Lung (tissue), 12 donors: Measurements from ENCODE around the gene PTPRD. TPM values are rescaled to one million over a fixed set of nuclear protein-coding genes. Genes with fewer than 3 reads are reported as not detected.

Experiments
- ATAC-seq: fragments of 200-7000 bp; cut with Tn5 transposase; one replicate; pipeline ENCODE4 v1.9.1; 2020; ENCODE audit warnings: moderate number of reproducible peaks; ENCODE audit not compliant: insufficient read depth, low FRiP score
- DNase-seq, 3 donors: peaks; one replicate each; pipeline ENCODE4 v3.0.0-alpha.2; 2013 to 2017
- H3K27ac ChIP-seq, 2 donors: one replicate each; pipeline ENCODE4 v1.5.1; 2013; ENCODE audit warnings: mild to moderate bottlenecking in 2 of 2, moderate library complexity in 2 of 2, control low read depth in 1 of 2, inconsistent platforms in 1 of 2, low read depth in 1 of 2, low read length in 1 of 2
- H3K27me3 ChIP-seq, 3 donors: one replicate each; pipeline ENCODE4 v1.5.1; 2013; ENCODE audit warnings: low read length in 2 of 3; ENCODE audit not compliant: control insufficient read depth in 3 of 3, insufficient read depth in 3 of 3
- H3K36me3 ChIP-seq, 4 donors: one replicate each; pipeline ENCODE4 v1.5.1; 2013; ENCODE audit warnings: low read length in 4 of 4, mild to moderate bottlenecking in 1 of 4, moderate library complexity in 1 of 4; ENCODE audit not compliant: control insufficient read depth in 4 of 4, insufficient read depth in 4 of 4
- H3K4me1 ChIP-seq, 5 donors: one replicate each; pipeline ENCODE4 v1.5.1; 2013; ENCODE audit warnings: low read length in 5 of 5, mild to moderate bottlenecking in 2 of 5, moderate library complexity in 1 of 5; ENCODE audit not compliant: control insufficient read depth in 5 of 5, insufficient read depth in 5 of 5
- H3K4me3 ChIP-seq: one replicate; pipeline ENCODE4 v1.5.1; 2013; ENCODE audit warnings: mild to moderate bottlenecking, control low read depth, moderate library complexity
- H3K9ac ChIP-seq, 2 donors: one replicate each; pipeline ENCODE4 v1.5.1; 2013; ENCODE audit warnings: low read length in 2 of 2, control low read depth in 1 of 2; ENCODE audit not compliant: insufficient read depth in 1 of 2
- H3K9me3 ChIP-seq, 4 donors: one replicate each; pipeline ENCODE4 v1.5.1; 2013; ENCODE audit warnings: low read length in 3 of 4, mild to moderate bottlenecking in 1 of 4, moderate library complexity in 1 of 4; ENCODE audit not compliant: control insufficient read depth in 4 of 4, insufficient read depth in 3 of 4
- WGBS, 2 donors: extraction: QIAGEN DNeasy Blood & Tissue Kit; methylation state at CpG; one replicate each; pipeline ENCODE4 v1.1.7; 2013; 5-methylcytosine and 5-hydroxymethylcytosine counted together
- polyA plus RNA-seq, 2 donors: library from polyadenylated mRNA; stranded (reverse); fragments of 200-250 nt; gene quantifications; one replicate each; pipeline ENCODE4 v1.2.1, GENCODE V29; 2013
- total RNA-seq, 2 donors: library from RNA; depleted of rRNA in 1 of 2; stranded (reverse); fragments of >200 nt in 1 of 2; gene quantifications; one replicate each; pipeline ENCODE4 v1.2.1, GENCODE V29; 2014 to 2021
- TF ChIP-seq, protein P1 (sequence below): IDR thresholded peaks from 2 replicates; pipeline ENCODE4 v1.5.1; 2012; ENCODE audit warnings: mild to moderate bottlenecking; ENCODE audit errors: control extremely low read depth, extremely low read depth
- donor health status: control.
- donor health status: control.
- donor health status: Bipolar disorder and iron deficiency.
- donor health status: healthy.
- donor health status: DM: yes; HTN: yes; CAD: no.

Gene PTPRD
- total and polyA plus RNA-seq, 4 donors: 1.9 to 145 (median 13.7) TPM

GRCh38 chr9:8718121-8718725 is 1894.6 kb downstream of the PTPRD start:
- TF ChIP-seq, protein P1, sequence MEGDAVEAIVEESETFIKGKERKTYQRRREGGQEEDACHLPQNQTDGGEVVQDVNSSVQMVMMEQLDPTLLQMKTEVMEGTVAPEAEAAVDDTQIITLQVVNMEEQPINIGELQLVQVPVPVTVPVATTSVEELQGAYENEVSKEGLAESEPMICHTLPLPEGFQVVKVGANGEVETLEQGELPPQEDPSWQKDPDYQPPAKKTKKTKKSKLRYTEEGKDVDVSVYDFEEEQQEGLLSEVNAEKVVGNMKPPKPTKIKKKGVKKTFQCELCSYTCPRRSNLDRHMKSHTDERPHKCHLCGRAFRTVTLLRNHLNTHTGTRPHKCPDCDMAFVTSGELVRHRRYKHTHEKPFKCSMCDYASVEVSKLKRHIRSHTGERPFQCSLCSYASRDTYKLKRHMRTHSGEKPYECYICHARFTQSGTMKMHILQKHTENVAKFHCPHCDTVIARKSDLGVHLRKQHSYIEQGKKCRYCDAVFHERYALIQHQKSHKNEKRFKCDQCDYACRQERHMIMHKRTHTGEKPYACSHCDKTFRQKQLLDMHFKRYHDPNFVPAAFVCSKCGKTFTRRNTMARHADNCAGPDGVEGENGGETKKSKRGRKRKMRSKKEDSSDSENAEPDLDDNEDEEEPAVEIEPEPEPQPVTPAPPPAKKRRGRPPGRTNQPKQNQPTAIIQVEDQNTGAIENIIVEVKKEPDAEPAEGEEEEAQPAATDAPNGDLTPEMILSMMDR: no peak
- H3K36me3 ChIP-seq: no peaks in the 10 kb centered on the region
- no peaks in the 10 kb centered on the region for H3K4me1 ChIP-seq
- no peak overlapping the region for H3K9ac ChIP-seq
- peaks cover 0 to 1% (median 0%) of the 10 kb centered on the region in 3 donors for H3K27me3 ChIP-seq
- H3K9me3 ChIP-seq: no peaks in the 10 kb centered on the region
- DNase-seq (no peak), ATAC-seq (no peak)
- H3K4me3 ChIP-seq: no peak overlapping the region
- WGBS, 2 donors: 74 to 85% methylated on average over 4 of the region's 4 CpGs
- no peak overlapping the region for H3K27ac ChIP-seq

- Histone ChIP-seq H3K4me3 (no peak overlapping the region), H3K9ac (no peak overlapping the region), H3K4me1 (no peaks in the 10 kb centered on the region), H3K27ac (no peak overlapping the region), H3K36me3 (no peaks in the 10 kb centered on the region), H3K27me3 (no peaks in the 10 kb centered on the region), H3K9me3 (no peaks in the 10 kb centered on the region)
- no peak for ATAC-seq
- no peak for DNase-seq
- TF ChIP-seq, protein P1: no peak
- WGBS, 2 donors: 78 to 93% methylated on average over 3 of the region's 3 CpGs
Measured at GRCh38 chr9:8717146-8717545, 1895.7 kb downstream of the PTPRD start.

DNA sequence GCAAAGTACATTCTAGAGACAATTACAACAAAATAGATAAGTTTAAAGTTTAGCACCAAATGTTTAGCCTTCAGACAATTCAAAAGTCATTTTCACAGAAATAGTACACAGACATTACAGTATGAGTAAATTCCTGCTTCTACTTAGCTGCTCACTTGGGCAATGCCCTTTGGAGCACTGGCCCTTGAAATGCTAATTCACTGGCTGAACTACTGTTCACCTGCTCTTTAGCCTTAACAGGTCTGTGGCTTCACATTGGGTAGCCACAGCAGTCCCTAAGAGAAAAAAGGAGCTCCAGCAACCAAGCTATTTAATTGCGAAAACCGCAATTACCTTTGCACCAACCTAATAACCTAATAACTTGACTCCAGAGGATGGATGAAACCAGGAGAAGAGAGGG is 1897.0 kb downstream of the PTPRD start:
- TF ChIP-seq, protein P1: no peak
- 65 to 95% methylated on average over 2 of the region's 2 CpGs for WGBS, 2 donors
- H3K4me3 ChIP-seq: no peak overlapping the region
- DNase-seq (no peak), ATAC-seq (no peak)
- H3K9ac ChIP-seq: no peak overlapping the region
- H3K9me3 ChIP-seq: no peaks in the 10 kb centered on the region
- H3K27ac ChIP-seq: no peak overlapping the region
- no peaks in the 10 kb centered on the region for H3K27me3 ChIP-seq
- H3K36me3 ChIP-seq: no peaks in the 10 kb centered on the region
- no peaks in the 10 kb centered on the region for H3K4me1 ChIP-seq

DNA sequence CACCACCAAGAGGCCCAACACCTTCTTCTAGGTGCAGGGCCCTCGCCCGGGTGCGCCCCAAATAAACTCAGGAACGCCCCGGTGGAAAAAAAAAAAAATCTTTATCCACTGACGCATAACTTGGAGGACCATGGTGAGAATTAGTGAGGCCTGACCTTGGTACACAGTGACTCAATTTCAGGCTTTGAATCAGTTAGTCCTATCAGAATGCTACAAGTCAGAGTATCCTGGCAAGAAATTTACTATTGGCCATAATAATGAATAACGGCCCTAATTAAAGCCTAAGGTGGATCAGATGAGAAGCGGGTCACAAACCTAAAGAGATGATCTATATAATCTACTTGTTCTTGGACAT is 1899.0 kb downstream of the PTPRD start:
- no peaks in the 10 kb centered on the region for H3K27me3 ChIP-seq
- no peak overlapping the region for H3K27ac ChIP-seq
- H3K4me1 ChIP-seq: no peaks in the 10 kb centered on the region
- 83% methylated on average over 8 of the region's 8 CpGs for WGBS, 2 donors
- H3K4me3 ChIP-seq: no peak overlapping the region
- no peaks in the 10 kb centered on the region for H3K36me3 ChIP-seq
- DNase-seq: no peak
- no peaks in the 10 kb centered on the region for H3K9me3 ChIP-seq
- H3K9ac ChIP-seq: no peak overlapping the region
- TF ChIP-seq, protein P1: no peak
- ATAC-seq: no peak
